Stimulated activated naive B cell treated with anti-CD40 and anti-IgM and Interleukin-4, amounts not matched to agents 10 μg/mL and 1 μg/mL and 100 μg/mL, for 72 hours (primary cell): Measurements from ENCODE around the gene TRIM15.
"Not testable (repeated sequence)": the region's sequence is repeated elsewhere in the genome, so short reads cannot be mapped to it uniquely, and the experiment has no call there.

Source experiments
- ATAC-seq, 2 donors: fragments of 150-1000 bp; cut with Tn5 transposase; replicated peaks; 2 replicates each; pipeline ENCODE4 v1.10.0; 2021; ENCODE audit warnings: moderate library complexity in 1 of 2
- DNase-seq: peaks from one replicate; pipeline ENCODE4 v3.0.0; 2021
- H3K27ac Mint-ChIP-seq: one replicate; pipeline ENCODE4 v1.8.0; 2022; ENCODE audit warnings: mild to moderate bottlenecking, mixed read lengths
- H3K27me3 Mint-ChIP-seq, 2 donors: one replicate each; pipeline ENCODE4 v1.8.0; 2022; ENCODE audit warnings: mixed read lengths in 2 of 2
- H3K36me3 Mint-ChIP-seq, 2 donors: one replicate each; pipeline ENCODE4 v1.8.0; 2022; ENCODE audit warnings: mixed read lengths in 2 of 2, mild to moderate bottlenecking in 1 of 2
- H3K4me1 Mint-ChIP-seq, 2 donors: one replicate each; pipeline ENCODE4 v1.8.0; 2022; ENCODE audit warnings: mixed read lengths in 2 of 2, mild to moderate bottlenecking in 1 of 2
- H3K4me3 Mint-ChIP-seq, 2 donors: one replicate each; pipeline ENCODE4 v1.8.0; 2022; ENCODE audit warnings: mild to moderate bottlenecking in 2 of 2, mixed read lengths in 2 of 2, moderate library complexity in 1 of 2
- H3K9me3 Mint-ChIP-seq, 2 donors: one replicate each; pipeline ENCODE4 v1.8.0; 2022; ENCODE audit warnings: mixed read lengths in 2 of 2, mild to moderate bottlenecking in 1 of 2

The TRIM15 gene

GRCh38 chr6:30211899-30212298 lies 48.6 kb downstream of the TRIM15 start:
- Mint-ChIP-seq H3K4me1 (peaks cover 52 to 72% of the 10 kb centered on the region in 2 donors), H3K36me3 (peaks cover 18 to 48% of the 10 kb centered on the region in 2 donors), H3K27me3 (no peaks in the 10 kb centered on the region), H3K27ac (peak overlapping the region; percentile 100), H3K9me3 (no peaks in the 10 kb centered on the region), H3K4me3 (peak overlapping the region; percentile 90 to 99)
- DNase-seq (no peak), ATAC-seq (no peak)

DNA sequence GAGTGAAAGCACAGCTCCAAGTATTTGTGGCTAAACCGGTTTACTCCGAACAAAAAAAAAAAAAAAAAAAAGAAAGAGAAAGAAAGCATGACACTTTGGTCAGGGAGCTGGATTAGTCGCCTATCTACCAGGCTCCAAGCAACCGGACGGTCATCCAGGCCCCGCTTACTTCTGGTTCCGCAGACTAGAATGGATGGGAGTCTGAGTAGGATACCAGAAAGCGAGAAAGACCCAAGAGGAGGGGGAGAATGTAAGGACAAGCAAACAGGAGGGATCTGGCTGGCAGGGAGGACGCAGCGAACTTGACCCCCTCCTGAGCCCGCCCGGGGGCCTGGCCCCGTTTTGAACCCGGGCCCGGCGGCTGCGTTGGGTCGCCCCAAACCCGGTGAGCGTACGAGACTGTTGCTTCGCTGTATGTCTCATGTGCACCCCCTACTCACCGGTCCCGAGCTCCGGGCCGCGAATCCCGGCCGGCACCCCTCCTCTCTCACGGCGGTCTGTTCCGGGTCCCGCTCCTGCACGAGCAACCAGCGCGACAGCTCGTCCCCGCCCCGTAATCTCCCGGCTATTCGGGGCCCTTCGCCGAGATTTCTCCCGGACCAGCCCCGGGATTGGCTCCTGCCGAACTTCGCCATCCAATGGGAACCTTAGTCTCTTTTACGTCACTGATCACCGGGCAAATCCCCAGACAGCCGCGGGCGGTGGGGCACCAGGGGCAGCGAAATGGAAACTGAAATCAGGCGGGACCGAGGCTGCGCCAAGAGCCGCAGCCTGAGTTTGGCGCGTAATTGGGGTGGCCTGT lies 49.7 kb downstream of the TRIM15 start, which contains the start of gene TRIM26:
Gene TRIM26 (minus strand): TSS at position 542 of the 802 bp plus-strand sequence. CDS start 14,303 bp downstream, outside the sequence.
- ATAC-seq = peak; percentile 85 to 87
- peaks cover 41 to 60% of the 10 kb centered on the region in 2 donors for H3K4me1 Mint-ChIP-seq
- H3K4me3 Mint-ChIP-seq = peak within 1 kb of the TSS; percentile 90 to 99
- H3K36me3 Mint-ChIP-seq = peaks cover 18 to 41% of the 10 kb centered on the region in 2 donors
- peak; percentile 99 for DNase-seq
- no peaks in the 10 kb centered on the region for H3K9me3 Mint-ChIP-seq
- H3K27me3 Mint-ChIP-seq = no peaks in the 10 kb centered on the region
- H3K27ac Mint-ChIP-seq = peak within 1 kb of the TSS; percentile 100

DNA sequence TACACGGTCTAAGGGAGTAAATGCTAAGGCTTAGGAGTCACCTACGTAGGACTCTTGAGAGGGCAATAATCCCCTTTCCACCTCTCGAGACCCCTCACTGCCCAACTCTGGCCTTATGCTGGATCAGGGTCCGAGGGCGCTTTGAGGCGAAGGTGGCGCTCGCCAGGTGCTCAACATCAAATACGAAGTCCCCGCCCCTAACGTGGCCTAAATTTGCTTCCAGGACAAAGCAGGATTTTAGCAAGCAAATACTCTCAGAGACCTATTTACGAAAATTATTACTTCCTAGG lies 50.3 kb downstream of the TRIM15 start:
- H3K9me3 Mint-ChIP-seq = no peaks in the 10 kb centered on the region
- DNase-seq = no peak

GRCh38 chr6:30213957-30214656 lies 50.8 kb downstream of the TRIM15 start:
- H3K4me1 Mint-ChIP-seq = peaks cover 35 to 51% of the 10 kb centered on the region in 2 donors
- ATAC-seq = peak; percentile 74 to 77
- peaks cover 15 to 33% of the 10 kb centered on the region in 2 donors for H3K36me3 Mint-ChIP-seq
- H3K27ac Mint-ChIP-seq = peak overlapping the region; percentile 100
- no peaks in the 10 kb centered on the region for H3K9me3 Mint-ChIP-seq
- no peaks in the 10 kb centered on the region for H3K27me3 Mint-ChIP-seq
- peak overlapping the region; percentile 90 to 99 for H3K4me3 Mint-ChIP-seq
- DNase-seq = peak; percentile 71

More for the DNA sequence above, 50.3 kb downstream of the TRIM15 start:
- H3K36me3 Mint-ChIP-seq = peaks cover 18 to 38% of the 10 kb centered on the region in 2 donors
- peak overlapping the region; percentile 100 for H3K27ac Mint-ChIP-seq
- H3K4me3 Mint-ChIP-seq = peak overlapping the region; percentile 90 to 99
- no peaks in the 10 kb centered on the region for H3K27me3 Mint-ChIP-seq
- no peak for ATAC-seq
- peaks cover 38 to 55% of the 10 kb centered on the region in 2 donors for H3K4me1 Mint-ChIP-seq

- Mint-ChIP-seq H3K4me1 (peaks cover 39 to 55% of the 10 kb centered on the region in 2 donors), H3K4me3 (peak overlapping the region; percentile 90 to 99), H3K9me3 (no peaks in the 10 kb centered on the region), H3K27ac (peak overlapping the region; percentile 100), H3K36me3 (peaks cover 15 to 33% of the 10 kb centered on the region in 2 donors), H3K27me3 (no peaks in the 10 kb centered on the region)
- ATAC-seq (no peak), DNase-seq (no peak)
Measured at GRCh38 chr6:30214657-30214982, 51.3 kb downstream of the TRIM15 start.

DNA sequence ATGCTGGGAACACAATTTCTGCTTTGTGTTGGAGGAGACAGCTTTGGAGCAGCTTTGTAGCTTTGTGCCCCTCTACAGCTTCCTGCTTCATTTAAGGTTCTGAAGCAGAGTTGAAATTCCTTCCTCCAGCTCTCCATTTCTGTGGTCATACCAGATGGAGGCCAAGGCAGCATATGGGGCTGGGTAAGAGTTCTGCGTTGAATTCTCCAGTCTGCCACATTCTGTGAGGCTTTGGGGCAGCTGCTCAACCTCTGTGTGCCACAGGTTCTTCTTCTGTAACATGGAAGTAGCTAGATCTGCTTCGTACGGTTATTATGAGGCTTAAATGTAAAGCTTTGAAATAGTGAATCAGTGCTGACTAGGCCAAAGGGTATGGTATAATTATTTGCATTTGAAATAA lies 52.8 kb downstream of the TRIM15 start:
- DNase-seq (no peak), ATAC-seq (no peak)
- Mint-ChIP-seq H3K4me3 (peak overlapping the region in 1 of 2 donors; percentile 31), H3K9me3 (no peaks in the 10 kb centered on the region), H3K36me3 (peaks cover 4 to 20% of the 10 kb centered on the region in 2 donors), H3K27ac (peak overlapping the region; percentile 31), H3K4me1 (peaks cover 29 to 42% of the 10 kb centered on the region in 2 donors), H3K27me3 (no peaks in the 10 kb centered on the region)

DNA sequence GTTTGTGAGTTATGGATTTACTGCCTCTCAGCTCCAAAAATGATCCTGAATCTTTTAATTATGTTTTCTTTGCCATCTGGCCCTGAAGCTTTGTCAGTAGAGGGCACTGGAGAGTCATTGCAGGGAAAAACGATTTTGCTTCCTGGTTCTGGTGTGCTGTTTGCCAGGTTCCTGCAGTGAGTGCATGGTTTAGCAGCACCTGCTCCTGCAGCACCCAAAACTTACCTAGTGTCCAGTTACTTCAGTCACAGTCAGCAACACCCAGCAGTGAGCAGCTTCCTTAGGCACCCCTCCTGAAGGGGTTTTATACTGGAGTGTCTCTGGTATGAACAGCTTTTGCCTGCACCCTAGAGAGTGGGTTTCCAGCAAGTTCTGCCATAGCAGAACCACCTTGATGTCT lies 55.9 kb downstream of the TRIM15 start:
- peak; percentile 68 to 73 for ATAC-seq
- Mint-ChIP-seq H3K4me3 (no peak overlapping the region), H3K27ac (no peak overlapping the region), H3K36me3 (peaks cover 4 to 14% of the 10 kb centered on the region in 2 donors), H3K27me3 (peaks cover 0 to 6% of the 10 kb centered on the region in 2 donors), H3K4me1 (peaks cover 17 to 26% of the 10 kb centered on the region in 2 donors), H3K9me3 (peaks cover 12 to 13% of the 10 kb centered on the region in 2 donors)
- DNase-seq = peak; percentile 40

GRCh38 chr6:30221395-30221794 lies 58.0 kb downstream of the TRIM15 start:
- not testable (repeated sequence) for H3K4me3 Mint-ChIP-seq, H3K4me1 Mint-ChIP-seq, DNase-seq, H3K27ac Mint-ChIP-seq, H3K36me3 Mint-ChIP-seq, ATAC-seq
- Mint-ChIP-seq H3K9me3 (peaks cover 13 to 14% of the 10 kb centered on the region in 2 donors), H3K27me3 (peaks cover 13 to 20% of the 10 kb centered on the region in 2 donors)

GRCh38 chr6:30221956-30222355 lies 58.6 kb downstream of the TRIM15 start:
- ATAC-seq, H3K36me3 Mint-ChIP-seq, H3K4me3 Mint-ChIP-seq, DNase-seq, H3K27ac Mint-ChIP-seq, H3K4me1 Mint-ChIP-seq: not testable (repeated sequence)
- Mint-ChIP-seq H3K9me3 (peaks cover 13 to 14% of the 10 kb centered on the region in 2 donors), H3K27me3 (peaks cover 16 to 22% of the 10 kb centered on the region in 2 donors)
